Measurements from ENCODE around the gene BOC.

The BOC gene

DNA sequence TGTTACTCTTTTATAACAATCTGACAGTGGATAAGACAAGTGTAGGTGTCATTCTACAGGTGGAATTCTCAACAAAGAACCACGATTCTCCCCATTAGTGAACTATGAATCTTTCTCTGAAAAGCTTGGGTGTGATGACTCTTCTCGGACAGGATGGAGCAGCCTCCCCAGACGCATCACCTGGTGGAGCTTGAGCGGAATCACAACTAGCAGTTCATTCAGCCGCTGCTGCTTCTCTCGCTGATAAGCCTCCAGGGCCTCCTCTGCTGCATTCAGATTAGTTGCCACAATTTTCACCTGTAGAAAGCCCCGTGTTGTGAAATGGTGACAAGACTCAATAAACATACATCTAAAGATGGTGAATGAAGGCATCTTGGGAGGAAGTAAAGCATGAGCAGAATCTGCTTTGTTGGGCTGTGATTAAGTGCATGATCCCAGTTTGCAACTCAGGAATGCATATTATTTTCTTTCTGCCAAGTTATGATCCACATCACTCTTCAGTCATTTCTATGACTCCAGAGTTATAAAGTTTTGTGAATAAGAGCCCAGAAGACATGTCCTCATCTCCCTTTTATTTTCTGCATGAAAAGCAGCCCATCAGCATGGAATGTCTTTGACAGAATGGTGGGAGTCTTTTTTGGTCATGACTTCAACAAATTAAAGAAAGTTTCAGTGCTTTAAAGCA is 93.6 kb downstream of the BOC start:
- TF ChIP-seq, protein P1, sequence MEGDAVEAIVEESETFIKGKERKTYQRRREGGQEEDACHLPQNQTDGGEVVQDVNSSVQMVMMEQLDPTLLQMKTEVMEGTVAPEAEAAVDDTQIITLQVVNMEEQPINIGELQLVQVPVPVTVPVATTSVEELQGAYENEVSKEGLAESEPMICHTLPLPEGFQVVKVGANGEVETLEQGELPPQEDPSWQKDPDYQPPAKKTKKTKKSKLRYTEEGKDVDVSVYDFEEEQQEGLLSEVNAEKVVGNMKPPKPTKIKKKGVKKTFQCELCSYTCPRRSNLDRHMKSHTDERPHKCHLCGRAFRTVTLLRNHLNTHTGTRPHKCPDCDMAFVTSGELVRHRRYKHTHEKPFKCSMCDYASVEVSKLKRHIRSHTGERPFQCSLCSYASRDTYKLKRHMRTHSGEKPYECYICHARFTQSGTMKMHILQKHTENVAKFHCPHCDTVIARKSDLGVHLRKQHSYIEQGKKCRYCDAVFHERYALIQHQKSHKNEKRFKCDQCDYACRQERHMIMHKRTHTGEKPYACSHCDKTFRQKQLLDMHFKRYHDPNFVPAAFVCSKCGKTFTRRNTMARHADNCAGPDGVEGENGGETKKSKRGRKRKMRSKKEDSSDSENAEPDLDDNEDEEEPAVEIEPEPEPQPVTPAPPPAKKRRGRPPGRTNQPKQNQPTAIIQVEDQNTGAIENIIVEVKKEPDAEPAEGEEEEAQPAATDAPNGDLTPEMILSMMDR (IDR thresholded peaks at IDR 0.05): no peak
- Histone ChIP-seq H3K27ac (no peak overlapping the region), H3K79me2 (no peaks in the 10 kb centered on the region), H3K9me3 (ENCODE audit: control insufficient read depth, low read length) (no peaks in the 10 kb centered on the region), H3K36me3 (ENCODE audit: control insufficient read depth, insufficient read depth, low read length) (no peaks in the 10 kb centered on the region), H3K9ac (no peak overlapping the region), H3K4me2 (ENCODE audit: low read length) (no peak overlapping the region), H3K4me1 (no peaks in the 10 kb centered on the region), H3K4me3 (ENCODE audit: low read depth, low read length) (no peak overlapping the region), H3K27me3 (ENCODE audit: control insufficient read depth, insufficient read depth, low read length) (no peaks in the 10 kb centered on the region), H2AFZ (no peak overlapping the region)

DNA sequence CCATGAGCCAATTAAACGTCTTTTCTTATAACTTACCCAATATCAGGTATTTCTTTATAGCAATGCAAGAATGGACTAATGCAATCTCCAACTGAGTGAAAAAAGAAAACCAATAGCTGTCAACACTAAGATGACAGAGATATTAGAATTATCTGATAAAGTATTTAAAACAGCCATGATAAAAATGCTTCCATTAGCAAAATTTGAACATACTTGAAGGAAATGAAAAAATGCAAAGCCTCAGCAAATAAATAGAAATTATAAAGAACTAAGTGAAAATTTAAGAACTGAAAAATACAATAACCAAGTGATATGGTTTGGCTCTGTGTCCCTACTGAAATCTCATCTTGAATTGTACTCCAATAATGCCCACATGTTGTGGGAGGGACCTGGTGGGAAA is 99.6 kb downstream of the BOC start:
- TF ChIP-seq, protein P1 (IDR thresholded peaks at IDR 0.05): no peak
- Histone ChIP-seq H3K36me3 (ENCODE audit: control insufficient read depth, insufficient read depth, low read length) (no peaks in the 10 kb centered on the region), H3K4me3 (ENCODE audit: low read depth, low read length) (no peak overlapping the region), H3K9ac (no peak overlapping the region), H3K9me3 (ENCODE audit: control insufficient read depth, low read length) (no peaks in the 10 kb centered on the region), H3K27ac (no peak overlapping the region), H3K79me2 (no peaks in the 10 kb centered on the region), H3K27me3 (ENCODE audit: control insufficient read depth, insufficient read depth, low read length) (no peaks in the 10 kb centered on the region), H3K4me1 (peaks cover 4% of the 10 kb centered on the region), H3K4me2 (ENCODE audit: low read length) (no peak overlapping the region), H2AFZ (no peak overlapping the region)

DNA sequence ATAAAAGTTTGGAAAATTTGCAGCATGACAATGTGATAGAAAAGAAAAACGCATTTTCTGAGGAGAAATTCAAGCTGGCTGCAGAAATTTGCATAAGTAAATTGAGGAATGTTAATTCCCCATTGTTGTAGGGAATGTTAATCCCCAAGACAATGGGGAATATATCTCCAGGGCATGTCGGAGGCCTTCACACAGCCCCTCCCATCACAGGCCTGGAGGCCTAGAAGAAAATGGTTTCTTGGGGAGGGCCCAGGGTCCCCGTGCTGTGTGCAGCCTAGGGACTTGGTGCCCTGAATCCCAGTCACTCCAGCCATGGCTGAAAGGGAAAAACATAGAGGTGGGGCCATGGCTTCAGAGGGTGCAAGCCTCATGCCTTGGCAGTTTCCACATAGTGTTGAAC is 101.1 kb downstream of the BOC start:
- Histone ChIP-seq H2AFZ (no peak overlapping the region), H3K4me1 (peaks cover 4% of the 10 kb centered on the region), H3K27me3 (ENCODE audit: control insufficient read depth, insufficient read depth, low read length) (no peaks in the 10 kb centered on the region), H3K4me2 (ENCODE audit: low read length) (no peak overlapping the region), H3K4me3 (ENCODE audit: low read depth, low read length) (no peak overlapping the region), H3K27ac (no peak overlapping the region), H3K36me3 (ENCODE audit: control insufficient read depth, insufficient read depth, low read length) (no peaks in the 10 kb centered on the region), H3K9me3 (ENCODE audit: control insufficient read depth, low read length) (no peaks in the 10 kb centered on the region), H3K79me2 (no peaks in the 10 kb centered on the region), H3K9ac (no peak overlapping the region)
- TF ChIP-seq, protein P1 (IDR thresholded peaks at IDR 0.05): no peak

DNA sequence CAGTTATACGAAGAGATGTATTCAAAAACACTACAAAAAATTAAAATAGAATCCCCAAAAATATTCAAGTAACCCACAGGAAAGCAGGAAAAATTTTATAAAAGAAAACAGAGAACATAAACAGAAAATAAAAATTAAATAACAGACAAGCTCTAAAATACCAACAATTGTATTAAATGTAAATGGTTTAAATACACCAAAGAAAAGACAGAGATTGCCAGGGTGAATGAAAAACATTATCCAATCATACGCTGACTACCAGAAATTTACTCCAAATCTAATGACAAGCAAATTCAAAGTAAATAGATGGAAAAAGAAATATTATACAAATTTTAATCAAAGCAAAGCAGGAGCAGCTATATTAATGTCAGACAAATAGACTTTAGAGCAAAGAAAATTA is 103.6 kb downstream of the BOC start:
- TF ChIP-seq, protein P1 (IDR thresholded peaks at IDR 0.05): no peak
- Histone ChIP-seq H3K27me3 (ENCODE audit: control insufficient read depth, insufficient read depth, low read length) (no peaks in the 10 kb centered on the region), H3K4me3 (ENCODE audit: low read depth, low read length) (no peak overlapping the region), H2AFZ (no peak overlapping the region), H3K9me3 (ENCODE audit: control insufficient read depth, low read length) (no peaks in the 10 kb centered on the region), H3K27ac (no peak overlapping the region), H3K4me1 (peaks cover 4% of the 10 kb centered on the region), H3K79me2 (no peaks in the 10 kb centered on the region), H3K9ac (no peak overlapping the region), H3K36me3 (ENCODE audit: control insufficient read depth, insufficient read depth, low read length) (no peaks in the 10 kb centered on the region), H3K4me2 (ENCODE audit: low read length) (no peak overlapping the region)

DNA sequence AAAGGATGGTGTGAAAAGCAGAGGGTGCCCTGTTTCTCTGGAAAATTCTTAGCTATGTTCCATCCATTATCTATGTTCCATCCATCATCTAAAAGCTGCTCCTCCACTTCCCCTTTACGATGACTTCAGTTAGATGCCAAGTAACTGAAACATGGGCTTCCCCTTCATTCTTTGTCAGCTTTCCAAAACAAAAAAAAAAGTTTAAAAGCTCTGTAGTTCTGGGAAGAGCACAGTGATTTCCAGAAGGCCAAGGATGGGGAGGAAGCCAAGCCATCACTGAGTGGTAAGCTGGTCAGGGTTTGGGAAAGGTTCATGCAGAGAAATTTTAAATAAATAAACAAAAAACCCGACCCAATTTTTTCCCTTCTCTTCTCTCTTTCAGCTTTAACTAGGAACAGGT is 118.4 kb downstream of the BOC start:
- no peak overlapping the region for H3K27ac ChIP-seq
- TF ChIP-seq, protein P1 (IDR thresholded peaks at IDR 0.05): no peak
- H2AFZ ChIP-seq: no peak overlapping the region
- H3K4me3 ChIP-seq (ENCODE audit: low read depth, low read length): no peak overlapping the region
- H3K9me3 ChIP-seq (ENCODE audit: control insufficient read depth, low read length): no peaks in the 10 kb centered on the region
- H3K36me3 ChIP-seq (ENCODE audit: control insufficient read depth, insufficient read depth, low read length): no peaks in the 10 kb centered on the region
- H3K27me3 ChIP-seq (ENCODE audit: control insufficient read depth, insufficient read depth, low read length): no peaks in the 10 kb centered on the region
- no peaks in the 10 kb centered on the region for H3K4me1 ChIP-seq
- H3K4me2 ChIP-seq (ENCODE audit: low read length): no peak overlapping the region
- no peaks in the 10 kb centered on the region for H3K79me2 ChIP-seq
- no peak overlapping the region for H3K9ac ChIP-seq
